Astrocyte of the spinal cord (primary cell): ENCODE measurements around the gene BMPR1A.

Source experiments
- DNase-seq: peaks from one replicate; pipeline ENCODE4 v3.0.0; 2011; ENCODE audit warnings: low read depth, low spot score
- H3K4me3 ChIP-seq: 2 replicates; pipeline ENCODE4 v1.5.1; 2011; ENCODE audit warnings: low read depth, mild to moderate bottlenecking, low read length, moderate library complexity
- CTCF ChIP-seq: IDR thresholded peaks from 2 replicates; pipeline ENCODE4 v1.5.1; 2012; ENCODE audit warnings: low read depth, mild to moderate bottlenecking, low read length, inconsistent platforms
- in situ Hi-C: cut with HindIII; loops from 2 replicates; pipeline ENCODE4 v1.10.0; 2017; ENCODE audit warnings: low sequenced_read_pairs

BMPR1A gene

GRCh38 chr10:86967481-86967941 is 211.1 kb downstream of the BMPR1A start:
- no peak for TF ChIP-seq CTCF

GRCh38 chr10:86968271-86968993 is 212.0 kb downstream of the BMPR1A start, which contains the start of gene ADIRF:
TSS of gene ADIRF (plus strand) at chr10:86968482. CDS start at chr10:86968545, 63 bp downstream.
- no peak for DNase-seq

More at GRCh38 chr10:86967481-86967941, 211.1 kb downstream of the BMPR1A start:
- in situ Hi-C loops: no loop called here
- no peak overlapping the region for H3K4me3 ChIP-seq
- DNase-seq: no peak

GRCh38 chr10:86968994-86969355 is 212.6 kb downstream of the BMPR1A start:
- H3K4me3 ChIP-seq: peak overlapping the region; percentile 34

More at GRCh38 chr10:86968271-86968993, 212.0 kb downstream of the BMPR1A start, which contains the start of gene ADIRF:
- no peak for TF ChIP-seq CTCF
- peak within 1 kb of the TSS; percentile 34 for H3K4me3 ChIP-seq
- in situ Hi-C loops: no loop called here

GRCh38 chr10:86969421-86970041 is 213.1 kb downstream of the BMPR1A start:
- peak; percentile 29 for DNase-seq
- in situ Hi-C loops: no loop called here
- no peak for TF ChIP-seq CTCF
- H3K4me3 ChIP-seq: peak overlapping the region; percentile 34

More at GRCh38 chr10:86968994-86969355, 212.6 kb downstream of the BMPR1A start:
- no peak for TF ChIP-seq CTCF
- no peak for DNase-seq
- in situ Hi-C loops: no loop called here

- in situ Hi-C loops: no loop called here
- DNase-seq: peak; percentile 39
- TF ChIP-seq CTCF: no peak
- peak overlapping the region; percentile 61 for H3K4me3 ChIP-seq
Measured at GRCh38 chr10:86970162-86970981, 214.0 kb downstream of the BMPR1A start.

GRCh38 chr10:86970982-86971231 is 214.5 kb downstream of the BMPR1A start:
- no peak for TF ChIP-seq CTCF
- peak overlapping the region; percentile 61 for H3K4me3 ChIP-seq
- in situ Hi-C loops: no loop called here
- no peak for DNase-seq
